IPS-20b (cell line): Measurements from ENCODE around the gene ZNF776.
"Not testable (repeated sequence)": the region's sequence is repeated elsewhere in the genome, so short reads cannot be mapped to it uniquely, and the experiment has no call there.

ENCODE experiments used
- H3K27ac ChIP-seq: one replicate; pipeline ENCODE4 v1.5.1; 2013; ENCODE audit warnings: low read length
- H3K27me3 ChIP-seq: 2 replicates; pipeline ENCODE4 v1.6.1; 2013; ENCODE audit warnings: mild to moderate bottlenecking, low read length, inconsistent platforms; ENCODE audit not compliant: insufficient read depth
- H3K36me3 ChIP-seq: 2 replicates; pipeline ENCODE4 v1.6.1; 2013; ENCODE audit warnings: low read depth, mild to moderate bottlenecking, inconsistent platforms, low read length, moderate library complexity; ENCODE audit not compliant: insufficient read depth
- H3K4me1 ChIP-seq: 2 replicates; pipeline ENCODE4 v1.6.1; 2013; ENCODE audit warnings: mild to moderate bottlenecking, control low read depth, inconsistent platforms, low read length, moderate library complexity; ENCODE audit not compliant: insufficient read depth
- H3K4me3 ChIP-seq: 2 replicates; pipeline ENCODE4 v1.5.1; 2013; ENCODE audit warnings: mild to moderate bottlenecking, low read length, inconsistent platforms
- H3K9ac ChIP-seq: 2 replicates; pipeline ENCODE4 v1.6.1; 2013; ENCODE audit warnings: low read depth, mild to moderate bottlenecking, inconsistent platforms, low read length, moderate library complexity
- H3K9me3 ChIP-seq: 2 replicates; pipeline ENCODE4 v1.6.1; 2013; ENCODE audit warnings: mild to moderate bottlenecking, low read depth, low read length, inconsistent platforms; ENCODE audit not compliant: insufficient read depth

The ZNF776 gene

DNA sequence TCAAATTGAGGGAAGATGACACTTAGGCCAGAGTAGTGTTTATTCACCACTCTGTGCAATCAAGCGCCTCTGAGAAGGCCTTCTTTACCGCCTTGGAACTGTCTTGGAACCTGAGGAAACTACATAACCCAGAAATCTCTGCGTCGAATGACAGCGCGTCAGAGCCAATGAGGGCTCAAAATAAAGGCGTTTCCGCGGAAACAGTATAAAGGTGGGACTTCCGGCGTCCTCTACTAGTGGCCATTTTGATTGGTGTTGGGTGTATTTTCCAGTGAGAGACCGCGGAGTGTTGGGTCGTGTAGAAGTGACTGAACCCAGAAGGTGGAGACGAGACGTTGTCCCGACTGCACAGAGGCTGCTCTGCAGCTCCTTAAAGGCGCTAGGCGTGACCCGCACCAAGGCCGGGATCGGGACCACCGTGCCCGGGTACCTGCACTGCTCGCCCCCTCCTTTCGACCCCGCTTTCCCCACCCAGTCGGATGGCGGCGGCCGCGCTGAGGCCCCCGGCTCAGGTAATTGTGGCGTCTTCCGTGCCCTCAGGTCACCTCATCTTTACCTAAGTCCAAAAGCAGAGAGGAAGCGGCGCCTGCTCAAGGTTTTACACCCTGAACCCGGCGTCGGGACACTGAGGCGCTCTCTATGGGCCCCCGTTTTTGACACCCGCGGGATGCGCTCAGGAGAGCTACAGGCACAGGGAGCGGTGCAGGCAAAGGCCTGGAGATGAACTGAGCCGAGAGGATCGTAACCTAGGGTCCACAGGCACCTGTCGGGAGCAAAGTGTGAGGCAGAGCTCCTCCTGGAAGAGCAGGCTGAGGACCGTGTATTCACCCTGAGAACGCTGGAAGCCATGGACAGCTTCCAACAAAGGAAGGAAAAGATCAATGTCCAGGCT, at the start of gene ZNF776:
ZNF776 (plus strand) TSS at position 236 of the 892 bp plus-strand sequence; CDS start at position 480, 244 bp downstream.
- H3K27ac ChIP-seq: peak within 1 kb of the TSS; percentile 12
- H3K4me1 ChIP-seq: peaks cover 7% of the 10 kb centered on the region
- H3K27me3 ChIP-seq: no peaks in the 10 kb centered on the region; the same call in 1 of the 2 replicates
- peak within 1 kb of the TSS; percentile 98 for H3K4me3 ChIP-seq
- H3K9ac ChIP-seq: peak within 1 kb of the TSS; percentile 85
- no peaks in the 10 kb centered on the region; the same call in 1 of the 2 replicates for H3K9me3 ChIP-seq
- H3K36me3 ChIP-seq: peaks cover 31% of the 10 kb centered on the region

DNA sequence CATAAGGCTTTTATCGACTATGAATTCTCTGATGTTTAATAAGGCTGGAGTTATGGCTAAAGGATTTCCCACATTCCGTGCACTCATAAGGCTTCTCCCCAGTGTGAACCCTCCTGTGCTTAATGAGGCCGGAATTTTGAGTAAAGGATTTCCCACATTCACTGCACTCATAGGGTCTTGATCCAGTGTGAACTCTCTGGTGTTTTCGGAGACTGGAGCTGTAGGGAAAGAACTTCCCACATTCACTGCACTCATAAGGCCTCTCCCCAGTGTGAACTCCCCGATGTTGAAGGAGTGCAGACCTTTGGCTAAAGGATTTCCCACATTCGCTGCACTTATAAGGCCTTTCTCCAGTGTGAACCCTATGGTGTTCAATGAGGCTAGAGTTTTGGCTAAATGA, 45.0 kb upstream of the ZNF776 start:
- H3K36me3 ChIP-seq: peaks cover 86% of the 10 kb centered on the region
- H3K27ac ChIP-seq: no peak overlapping the region
- H3K9me3 ChIP-seq: peaks cover 19% of the 10 kb centered on the region

DNA sequence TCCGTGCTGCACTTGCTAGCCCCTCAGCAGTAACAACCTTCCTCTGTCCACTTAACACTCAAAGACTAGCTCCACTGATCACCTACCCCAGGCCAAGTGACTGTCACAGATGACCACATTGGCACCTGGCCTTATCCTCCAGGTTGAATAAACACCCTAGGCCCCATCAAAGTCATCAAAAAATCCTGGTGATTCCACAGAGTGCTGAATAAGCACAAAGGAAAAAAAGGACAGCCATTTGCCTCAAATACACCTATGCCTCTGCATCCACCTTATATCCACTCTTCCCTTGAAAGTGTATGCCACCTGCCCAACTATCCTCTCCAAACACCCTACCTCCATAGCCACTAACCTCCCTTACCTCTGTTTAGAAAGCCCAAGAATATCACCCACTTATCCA, 40.3 kb upstream of the ZNF776 start:
- Histone ChIP-seq H3K27me3 (no peaks in the 10 kb centered on the region), H3K27ac (no peak overlapping the region), H3K36me3 (peaks cover 51% of the 10 kb centered on the region), H3K9ac (no peak overlapping the region), H3K4me3 (no peak overlapping the region), H3K9me3 (peaks cover 11% of the 10 kb centered on the region), H3K4me1 (peaks cover 8% of the 10 kb centered on the region; the same call in 1 of the 2 replicates)

More for the DNA sequence above, 45.0 kb upstream of the ZNF776 start:
- H3K4me3 ChIP-seq: no peak overlapping the region; the same call in 1 of the 2 replicates
- H3K9ac ChIP-seq: no peak overlapping the region
- H3K27me3 ChIP-seq: no peaks in the 10 kb centered on the region
- H3K4me1 ChIP-seq: no peaks in the 10 kb centered on the region

DNA sequence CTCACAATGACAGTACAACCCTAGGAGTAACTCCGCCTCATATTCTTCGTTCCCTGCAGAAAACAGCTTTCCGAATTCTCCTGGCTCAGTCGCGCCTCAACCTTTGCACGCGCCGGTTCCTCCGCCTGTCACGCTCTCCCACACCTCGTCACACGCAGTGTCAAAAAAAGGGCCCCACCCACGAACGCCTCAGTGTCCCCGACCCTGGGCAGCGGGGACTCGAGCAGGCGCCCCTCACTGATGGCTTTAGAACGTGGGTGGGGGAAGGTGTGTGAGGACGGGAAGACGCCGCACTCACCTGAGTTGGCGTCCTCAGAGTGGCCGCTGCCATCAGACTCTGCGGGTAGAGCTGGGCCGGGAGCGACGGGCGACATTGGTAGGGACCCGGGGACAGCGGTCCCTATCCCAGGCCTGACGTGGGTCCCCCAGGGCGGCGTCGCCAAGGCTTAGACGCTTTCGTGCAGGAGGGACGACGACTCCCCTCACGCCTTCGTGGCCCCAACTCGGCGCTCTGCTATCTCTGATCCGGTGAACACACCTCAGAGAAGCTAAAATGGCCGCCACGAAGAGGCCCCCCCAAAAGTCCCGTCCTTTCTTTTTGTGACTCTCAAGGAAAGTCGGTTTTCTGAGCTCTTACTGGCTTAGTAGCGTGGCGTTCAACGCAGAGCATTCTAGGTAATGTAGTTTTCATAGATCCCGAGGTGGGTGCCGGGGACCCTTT, 37.8 kb upstream of the ZNF776 start, which contains the start of gene ZNF154:
ZNF154 (minus strand) TSS at position 564 of the 721 bp plus-strand sequence; CDS start at position 331, 233 bp downstream.
- peaks cover 26% of the 10 kb centered on the region for H3K36me3 ChIP-seq
- no peaks in the 10 kb centered on the region for H3K27me3 ChIP-seq
- peak within 1 kb of the TSS; percentile 90 for H3K27ac ChIP-seq
- peaks cover 8% of the 10 kb centered on the region; the same call in 1 of the 2 replicates for H3K4me1 ChIP-seq
- H3K4me3 ChIP-seq: peak within 1 kb of the TSS; percentile 97
- H3K9me3 ChIP-seq: no peaks in the 10 kb centered on the region
- peak within 1 kb of the TSS; percentile 95 for H3K9ac ChIP-seq

DNA sequence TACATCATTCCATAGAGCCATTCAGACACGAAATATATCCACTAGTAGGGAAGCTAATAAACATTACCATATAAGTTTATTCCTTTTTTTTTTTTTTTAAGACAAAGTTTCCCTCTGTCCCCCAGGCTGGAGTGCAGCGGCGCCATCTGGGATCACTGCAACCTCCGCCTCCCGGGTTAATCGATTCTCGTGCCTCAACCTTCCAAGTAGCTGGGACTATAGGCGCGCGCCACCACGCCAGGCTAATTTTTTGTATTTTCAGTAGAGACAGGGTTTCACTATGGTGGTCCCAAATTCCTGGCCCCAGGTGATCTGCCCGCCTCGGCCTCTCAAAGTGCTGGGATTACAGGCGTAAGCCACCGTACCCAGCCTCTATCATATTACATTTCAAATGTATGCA, 37.0 kb upstream of the ZNF776 start:
- peaks cover 18% of the 10 kb centered on the region for H3K36me3 ChIP-seq
- H3K4me3 ChIP-seq: peak overlapping the region; percentile 97

DNA sequence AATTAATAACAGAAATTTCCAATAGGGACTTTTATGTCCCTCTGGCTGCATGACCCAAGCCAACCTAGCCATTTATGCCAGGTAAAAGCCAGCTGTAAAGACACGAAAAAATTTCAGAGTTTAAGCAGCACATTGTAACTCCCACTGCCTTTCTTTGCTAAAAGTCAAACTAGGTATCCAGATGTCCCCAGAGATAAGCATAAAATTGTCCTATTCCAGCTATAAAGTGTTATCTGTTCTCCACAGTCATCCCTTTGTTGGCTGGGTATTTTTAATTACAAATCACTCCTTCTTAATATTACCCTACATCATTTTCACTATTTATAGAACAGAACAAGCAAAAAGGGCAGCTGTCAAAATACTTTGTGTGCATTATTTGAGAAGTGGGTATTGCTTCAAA, 34.4 kb upstream of the ZNF776 start:
- H3K36me3 ChIP-seq: peaks cover 3% of the 10 kb centered on the region; the same call in 1 of the 2 replicates
- H3K27ac ChIP-seq: no peak overlapping the region
- no peaks in the 10 kb centered on the region for H3K9me3 ChIP-seq
- no peaks in the 10 kb centered on the region for H3K27me3 ChIP-seq
- H3K4me1 ChIP-seq: peaks cover 8% of the 10 kb centered on the region; the same call in 1 of the 2 replicates
- no peak overlapping the region for H3K9ac ChIP-seq
- no peak overlapping the region for H3K4me3 ChIP-seq

More for the DNA sequence above, 37.0 kb upstream of the ZNF776 start:
- no peak overlapping the region for H3K27ac ChIP-seq
- H3K27me3 ChIP-seq: no peaks in the 10 kb centered on the region
- peak overlapping the region; percentile 95; the same call in 1 of the 2 replicates for H3K9ac ChIP-seq
- peaks cover 8% of the 10 kb centered on the region; the same call in 1 of the 2 replicates for H3K4me1 ChIP-seq
- no peaks in the 10 kb centered on the region for H3K9me3 ChIP-seq

DNA sequence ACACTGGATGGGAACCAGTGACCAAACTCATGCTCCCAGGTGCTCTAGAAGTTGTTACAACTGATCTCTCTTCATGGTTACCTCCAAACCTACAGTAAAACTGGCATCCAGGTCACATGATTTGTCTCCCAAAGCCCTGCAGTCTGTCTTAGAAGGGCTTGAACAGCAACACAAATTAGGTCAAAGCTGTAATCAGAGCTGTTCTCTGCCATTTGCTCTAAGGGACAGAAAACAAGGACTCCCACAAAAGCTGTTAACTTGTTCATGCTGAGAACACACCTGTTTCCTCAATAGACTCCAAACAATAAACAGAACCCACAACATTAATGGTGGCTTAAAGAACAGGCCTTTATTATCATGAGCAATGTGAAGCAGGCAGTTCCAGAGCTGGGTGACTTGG, 27.2 kb upstream of the ZNF776 start:
- H3K27ac ChIP-seq: no peak overlapping the region
- H3K9me3 ChIP-seq: peaks cover 25% of the 10 kb centered on the region
- H3K27me3 ChIP-seq: no peaks in the 10 kb centered on the region
- peak overlapping the region; percentile 12; the same call in 1 of the 2 replicates for H3K4me3 ChIP-seq
- H3K9ac ChIP-seq: no peak overlapping the region
- peaks cover 35% of the 10 kb centered on the region for H3K36me3 ChIP-seq
- 0 out of 2 replicates have a peak, but pooled peaks cover 10% of the 10 kb centered on the region for H3K4me1 ChIP-seq

DNA sequence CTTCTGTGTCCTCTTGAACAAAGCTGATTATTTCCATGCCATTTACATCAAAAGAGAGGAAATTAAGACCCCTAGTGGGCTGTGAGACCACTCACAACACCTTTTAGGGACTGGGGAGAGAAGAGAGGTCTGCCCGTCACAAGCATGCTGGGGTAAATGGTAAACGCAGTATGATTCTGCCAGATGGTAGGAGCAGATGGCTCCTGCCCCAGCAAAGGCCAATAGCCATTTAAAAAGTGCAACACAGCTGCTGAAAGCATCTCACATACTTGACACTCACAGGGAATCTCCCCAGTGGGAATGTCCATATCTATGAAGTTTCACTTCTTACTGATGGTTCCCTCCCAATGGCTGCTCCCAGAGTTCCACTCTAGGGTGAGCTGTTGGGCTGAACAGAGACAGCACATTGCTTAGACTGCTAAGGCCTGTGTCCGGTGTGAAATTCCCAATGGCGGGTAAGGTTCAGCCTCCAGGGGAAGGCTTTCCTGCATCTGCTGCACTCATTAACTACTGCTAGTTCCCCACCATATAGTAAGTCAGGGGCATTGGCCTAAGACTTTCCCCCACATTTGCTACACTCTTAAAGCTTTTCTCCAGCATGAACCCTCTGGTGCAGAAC, 26.6 kb upstream of the ZNF776 start:
- no peak overlapping the region for H3K9ac ChIP-seq
- H3K9me3 ChIP-seq: peaks cover 25% of the 10 kb centered on the region
- H3K27me3 ChIP-seq: no peaks in the 10 kb centered on the region
- H3K4me1 ChIP-seq: 0 out of 2 replicates have a peak, but pooled peaks cover 10% of the 10 kb centered on the region
- no peak overlapping the region for H3K27ac ChIP-seq
- peaks cover 35% of the 10 kb centered on the region for H3K36me3 ChIP-seq
- H3K4me3 ChIP-seq: peak overlapping the region; percentile 24

DNA sequence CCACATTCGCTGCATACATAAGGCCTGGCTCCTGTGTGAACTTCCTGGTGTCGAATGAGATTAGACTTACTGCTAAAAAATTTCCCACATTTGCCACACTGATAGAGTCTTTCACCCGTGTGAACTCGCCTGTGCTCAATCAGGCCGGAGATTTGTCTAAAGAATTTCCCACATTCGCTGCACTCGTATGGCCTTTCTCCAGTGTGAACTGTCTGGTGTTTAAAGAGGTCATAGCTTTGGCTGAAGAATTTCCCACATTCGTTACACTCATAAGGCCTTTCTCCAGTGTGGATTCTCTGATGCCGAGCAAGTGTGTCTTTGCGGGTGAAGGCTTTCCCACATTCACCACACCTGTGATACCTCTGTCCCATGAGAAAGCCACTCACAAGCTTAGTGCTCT, 25.7 kb upstream of the ZNF776 start:
- Histone ChIP-seq H3K27ac (no peak overlapping the region), H3K4me3 (no peak overlapping the region), H3K36me3 (peaks cover 35% of the 10 kb centered on the region), H3K9ac (no peak overlapping the region), H3K27me3 (no peaks in the 10 kb centered on the region), H3K9me3 (peaks cover 25% of the 10 kb centered on the region), H3K4me1 (0 out of 2 replicates have a peak, but pooled peaks cover 10% of the 10 kb centered on the region)

DNA sequence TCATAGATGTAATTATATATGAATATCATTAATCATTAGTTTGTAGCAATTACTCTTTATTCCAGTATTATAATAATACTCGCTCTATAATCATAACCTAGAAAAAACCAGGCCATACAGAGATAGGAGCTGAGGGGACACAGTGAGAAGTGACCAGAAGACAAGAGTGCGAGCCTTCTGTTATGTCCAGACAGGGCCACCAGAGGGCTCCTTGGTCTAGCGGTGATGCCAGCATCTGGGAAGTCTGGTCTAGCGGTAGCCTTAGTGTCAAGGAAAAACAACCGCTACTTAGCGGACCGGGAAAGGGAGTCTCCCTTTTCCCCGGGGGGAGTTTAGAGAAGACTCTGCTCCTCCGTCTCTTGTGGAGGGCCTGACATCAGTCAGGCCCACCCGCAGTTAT, 8.3 kb upstream of the ZNF776 start:
- not testable (repeated sequence) for H3K9me3 ChIP-seq, H3K36me3 ChIP-seq, H3K27ac ChIP-seq, H3K4me3 ChIP-seq, H3K9ac ChIP-seq, H3K27me3 ChIP-seq, H3K4me1 ChIP-seq

DNA sequence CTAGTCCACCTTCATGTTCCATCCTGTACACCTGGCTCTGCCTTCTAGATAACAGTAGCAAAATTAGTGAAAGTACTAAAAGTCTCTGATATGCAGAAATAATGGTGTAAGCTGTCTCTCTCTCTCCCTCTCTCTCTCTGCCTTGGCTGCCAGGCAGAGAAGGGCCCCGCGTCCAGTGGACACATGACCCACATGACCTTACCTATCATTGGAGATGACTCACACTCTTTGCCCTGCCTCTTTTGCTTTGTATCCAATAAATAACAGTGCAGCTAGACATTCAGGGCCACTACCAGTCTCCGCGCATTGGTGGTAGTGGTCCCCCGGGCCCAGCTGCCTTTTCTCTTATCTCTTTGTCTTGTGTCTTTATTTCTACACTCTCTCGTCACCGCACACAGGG, 7.8 kb upstream of the ZNF776 start:
- not testable (repeated sequence) for H3K9me3 ChIP-seq, H3K27me3 ChIP-seq, H3K4me1 ChIP-seq, H3K4me3 ChIP-seq, H3K9ac ChIP-seq, H3K36me3 ChIP-seq, H3K27ac ChIP-seq
